Measurements from ENCODE around the gene ATP1B1.

The ATP1B1 gene

GRCh38 chr1:169106095-169106920 is at the start of gene ATP1B1:
ATP1B1 (plus strand) TSS chr1:169106690; CDS start chr1:169106830, 140 bp downstream.
- Mint-ChIP-seq H3K4me3 (peak within 1 kb of the TSS; percentile 82), H3K36me3 (peaks cover 1% of the 10 kb centered on the region), H3K4me1 (peaks cover 33% of the 10 kb centered on the region), H3K27ac (peak within 1 kb of the TSS; percentile 35), H3K9me3 (no peaks in the 10 kb centered on the region)
- DNase-seq (ENCODE audit: low spot score in 2 of 2) (peak; percentile 85 to 92), ATAC-seq (peak; percentile 94)

- DNase-seq (ENCODE audit: low spot score in 2 of 2) (no peak), ATAC-seq (no peak)
- Mint-ChIP-seq H3K9me3 (peaks cover 2% of the 10 kb centered on the region), H3K27ac (no peak overlapping the region), H3K4me3 (no peak overlapping the region), H3K4me1 (no peaks in the 10 kb centered on the region), H3K36me3 (no peaks in the 10 kb centered on the region)
Measured at GRCh38 chr1:169059421-169059820, 47.1 kb upstream of the ATP1B1 start.

GRCh38 chr1:169060043-169060722 is 46.3 kb upstream of the ATP1B1 start:
- no peaks in the 10 kb centered on the region for H3K36me3 Mint-ChIP-seq
- H3K4me3 Mint-ChIP-seq: no peak overlapping the region
- no peaks in the 10 kb centered on the region for H3K4me1 Mint-ChIP-seq
- ATAC-seq: no peak
- H3K9me3 Mint-ChIP-seq: peaks cover 2% of the 10 kb centered on the region
- no peak for DNase-seq (ENCODE audit: low spot score in 2 of 2)
- H3K27ac Mint-ChIP-seq: no peak overlapping the region

- DNase-seq (ENCODE audit: low spot score in 2 of 2): no peak
- no peaks in the 10 kb centered on the region for H3K4me1 Mint-ChIP-seq
- H3K27ac Mint-ChIP-seq: no peak overlapping the region
- no peak for ATAC-seq
- no peaks in the 10 kb centered on the region for H3K36me3 Mint-ChIP-seq
- no peak overlapping the region for H3K4me3 Mint-ChIP-seq
- H3K9me3 Mint-ChIP-seq: peaks cover 2% of the 10 kb centered on the region
Measured at GRCh38 chr1:169060919-169061639, 45.4 kb upstream of the ATP1B1 start.

GRCh38 chr1:169062152-169062551 is 44.3 kb upstream of the ATP1B1 start:
- Mint-ChIP-seq H3K27ac (no peak overlapping the region), H3K36me3 (no peaks in the 10 kb centered on the region), H3K4me1 (no peaks in the 10 kb centered on the region), H3K4me3 (no peak overlapping the region), H3K9me3 (peaks cover 4% of the 10 kb centered on the region)
- DNase-seq (ENCODE audit: low spot score in 2 of 2): no peak
- ATAC-seq: no peak

GRCh38 chr1:169064103-169064502 is 42.4 kb upstream of the ATP1B1 start:
- ATAC-seq (no peak), DNase-seq (ENCODE audit: low spot score in 2 of 2) (no peak)
- Mint-ChIP-seq H3K9me3 (peaks cover 4% of the 10 kb centered on the region), H3K4me1 (no peaks in the 10 kb centered on the region), H3K36me3 (no peaks in the 10 kb centered on the region), H3K27ac (no peak overlapping the region), H3K4me3 (no peak overlapping the region)

GRCh38 chr1:169070547-169070946 is 35.9 kb upstream of the ATP1B1 start:
- H3K9me3 Mint-ChIP-seq: peaks cover 2% of the 10 kb centered on the region
- ATAC-seq (no peak), DNase-seq (ENCODE audit: low spot score in 2 of 2) (no peak)
- peak overlapping the region; percentile 38 for H3K27ac Mint-ChIP-seq
- H3K4me1 Mint-ChIP-seq: no peaks in the 10 kb centered on the region
- no peaks in the 10 kb centered on the region for H3K36me3 Mint-ChIP-seq
- no peak overlapping the region for H3K4me3 Mint-ChIP-seq

GRCh38 chr1:169070958-169071357 is 35.5 kb upstream of the ATP1B1 start:
- H3K27ac Mint-ChIP-seq: peak overlapping the region; percentile 38
- peaks cover 2% of the 10 kb centered on the region for H3K9me3 Mint-ChIP-seq
- DNase-seq (ENCODE audit: low spot score in 2 of 2) (no peak), ATAC-seq (no peak)
- no peaks in the 10 kb centered on the region for H3K4me1 Mint-ChIP-seq
- H3K36me3 Mint-ChIP-seq: no peaks in the 10 kb centered on the region
- H3K4me3 Mint-ChIP-seq: no peak overlapping the region

- H3K4me1 Mint-ChIP-seq: no peaks in the 10 kb centered on the region
- DNase-seq (ENCODE audit: low spot score in 2 of 2) (no peak), ATAC-seq (no peak)
- no peak overlapping the region for H3K27ac Mint-ChIP-seq
- H3K4me3 Mint-ChIP-seq: no peak overlapping the region
- no peaks in the 10 kb centered on the region for H3K9me3 Mint-ChIP-seq
- no peaks in the 10 kb centered on the region for H3K36me3 Mint-ChIP-seq
Measured at GRCh38 chr1:169072945-169073725, 33.4 kb upstream of the ATP1B1 start.

- Mint-ChIP-seq H3K36me3 (no peaks in the 10 kb centered on the region), H3K4me3 (no peak overlapping the region), H3K27ac (no peak overlapping the region), H3K4me1 (no peaks in the 10 kb centered on the region), H3K9me3 (no peaks in the 10 kb centered on the region)
- no peak for DNase-seq (ENCODE audit: low spot score in 2 of 2)
- ATAC-seq: no peak
Measured at GRCh38 chr1:169078163-169078883, 28.2 kb upstream of the ATP1B1 start.

GRCh38 chr1:169081503-169082123 is 24.9 kb upstream of the ATP1B1 start:
- no peaks in the 10 kb centered on the region for H3K9me3 Mint-ChIP-seq
- no peak overlapping the region for H3K27ac Mint-ChIP-seq
- H3K4me3 Mint-ChIP-seq: no peak overlapping the region
- no peak for DNase-seq (ENCODE audit: low spot score in 2 of 2)
- no peak for ATAC-seq
- no peaks in the 10 kb centered on the region for H3K4me1 Mint-ChIP-seq
- H3K36me3 Mint-ChIP-seq: no peaks in the 10 kb centered on the region

GRCh38 chr1:169085911-169086310 is 20.6 kb upstream of the ATP1B1 start:
- Mint-ChIP-seq H3K4me1 (peaks cover 18% of the 10 kb centered on the region), H3K36me3 (peaks cover 9% of the 10 kb centered on the region), H3K27ac (no peak overlapping the region), H3K9me3 (no peaks in the 10 kb centered on the region), H3K4me3 (no peak overlapping the region)
- ATAC-seq: no peak
- DNase-seq (ENCODE audit: low spot score in 2 of 2): no peak

GRCh38 chr1:169086603-169087455 is 19.7 kb upstream of the ATP1B1 start:
- ATAC-seq (no peak), DNase-seq (ENCODE audit: low spot score in 2 of 2) (no peak)
- peaks cover 9% of the 10 kb centered on the region for H3K36me3 Mint-ChIP-seq
- peaks cover 18% of the 10 kb centered on the region for H3K4me1 Mint-ChIP-seq
- H3K9me3 Mint-ChIP-seq: no peaks in the 10 kb centered on the region
- H3K4me3 Mint-ChIP-seq: no peak overlapping the region
- no peak overlapping the region for H3K27ac Mint-ChIP-seq
